ENCODE results near the gene GTF3C1.

DNA sequence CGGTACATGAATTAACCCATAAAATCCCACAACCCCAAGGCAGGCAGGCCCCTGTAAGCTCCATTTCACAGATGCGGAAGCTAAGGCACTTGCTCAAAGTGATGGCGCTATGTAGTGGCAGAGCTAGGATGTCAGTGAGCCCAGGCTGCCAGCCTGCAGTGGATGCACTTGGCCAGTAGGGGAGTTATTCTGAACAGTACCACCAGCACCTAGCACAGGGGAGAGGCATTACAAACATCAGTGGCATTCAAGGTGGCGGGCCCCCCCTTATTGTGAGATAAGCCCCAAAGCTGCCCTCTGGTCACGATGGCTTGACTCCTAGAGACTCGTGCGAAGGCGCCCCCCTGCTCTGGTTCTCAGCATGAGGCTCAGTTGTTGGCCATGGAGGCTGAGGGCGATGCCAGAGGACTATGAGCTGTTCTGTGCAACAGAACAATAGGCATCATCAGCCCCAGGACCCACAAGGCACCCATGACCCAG is 33.8 kb downstream of the GTF3C1 start:
- no peak for TF ChIP-seq POLR2AphosphoS5 (IDR thresholded peaks at IDR 0.05; ENCODE audit: low read depth, low read length)
- no peak for TF ChIP-seq TAF1 (IDR thresholded peaks at IDR 0.05; ENCODE audit: low read depth, low read length)
